D341Med (cell line): ENCODE measurements around the gene HSD17B2.

Experiments used
- DNase-seq: peaks from one replicate; pipeline ENCODE4 v3.0.0; 2012; ENCODE audit warnings: low spot score

Gene HSD17B2

GRCh38 chr16:82019535-82019934, 15.5 kb upstream of the HSD17B2 start:
- DNase-seq = no peak

- DNase-seq = no peak
Observed at GRCh38 chr16:82020051-82020450, 15.0 kb upstream of the HSD17B2 start.

DNA sequence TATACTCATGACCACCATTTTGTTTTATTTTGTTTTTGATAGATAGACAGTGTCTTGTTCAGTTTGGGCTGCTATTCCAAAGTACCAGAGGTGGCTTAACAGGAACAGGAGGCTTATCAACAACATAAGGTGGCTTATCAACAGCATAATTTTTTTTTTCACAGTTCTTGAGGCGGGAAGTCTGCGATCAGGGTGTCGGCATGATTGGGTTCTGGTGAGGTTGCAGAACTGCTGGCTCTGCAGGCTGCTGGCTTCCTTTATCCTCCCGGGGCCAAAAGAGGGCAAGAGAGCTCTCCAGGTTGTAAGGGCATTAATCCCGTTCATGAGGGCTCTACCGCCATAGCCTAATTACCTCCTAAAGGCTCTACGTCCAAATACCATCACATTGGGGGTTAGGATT, 11.8 kb upstream of the HSD17B2 start:
- DNase-seq = no peak

DNA sequence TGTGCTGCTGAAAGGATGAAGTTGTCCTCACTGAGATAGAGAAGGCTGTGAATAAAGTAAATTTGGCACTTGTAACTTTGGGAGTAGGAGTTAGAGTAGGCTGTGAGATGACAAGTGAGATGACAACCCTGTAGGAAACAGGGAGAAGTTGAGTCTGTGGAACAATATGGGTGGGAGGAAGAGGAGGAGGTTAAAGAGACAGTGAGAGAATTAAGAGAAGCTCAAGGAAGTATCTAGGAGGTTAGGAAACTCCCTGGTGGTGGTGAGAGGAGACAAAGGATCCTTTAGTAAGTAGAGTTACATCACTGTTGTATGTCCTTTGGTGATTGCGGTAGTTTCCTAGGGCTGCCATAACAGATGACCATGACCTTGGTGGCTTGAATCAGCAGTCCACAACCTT, 10.7 kb upstream of the HSD17B2 start:
- no peak for DNase-seq

- no peak for DNase-seq
Observed at GRCh38 chr16:82024883-82025282, 10.2 kb upstream of the HSD17B2 start.

GRCh38 chr16:82027629-82028064, 7.4 kb upstream of the HSD17B2 start:
- no peak for DNase-seq

DNA sequence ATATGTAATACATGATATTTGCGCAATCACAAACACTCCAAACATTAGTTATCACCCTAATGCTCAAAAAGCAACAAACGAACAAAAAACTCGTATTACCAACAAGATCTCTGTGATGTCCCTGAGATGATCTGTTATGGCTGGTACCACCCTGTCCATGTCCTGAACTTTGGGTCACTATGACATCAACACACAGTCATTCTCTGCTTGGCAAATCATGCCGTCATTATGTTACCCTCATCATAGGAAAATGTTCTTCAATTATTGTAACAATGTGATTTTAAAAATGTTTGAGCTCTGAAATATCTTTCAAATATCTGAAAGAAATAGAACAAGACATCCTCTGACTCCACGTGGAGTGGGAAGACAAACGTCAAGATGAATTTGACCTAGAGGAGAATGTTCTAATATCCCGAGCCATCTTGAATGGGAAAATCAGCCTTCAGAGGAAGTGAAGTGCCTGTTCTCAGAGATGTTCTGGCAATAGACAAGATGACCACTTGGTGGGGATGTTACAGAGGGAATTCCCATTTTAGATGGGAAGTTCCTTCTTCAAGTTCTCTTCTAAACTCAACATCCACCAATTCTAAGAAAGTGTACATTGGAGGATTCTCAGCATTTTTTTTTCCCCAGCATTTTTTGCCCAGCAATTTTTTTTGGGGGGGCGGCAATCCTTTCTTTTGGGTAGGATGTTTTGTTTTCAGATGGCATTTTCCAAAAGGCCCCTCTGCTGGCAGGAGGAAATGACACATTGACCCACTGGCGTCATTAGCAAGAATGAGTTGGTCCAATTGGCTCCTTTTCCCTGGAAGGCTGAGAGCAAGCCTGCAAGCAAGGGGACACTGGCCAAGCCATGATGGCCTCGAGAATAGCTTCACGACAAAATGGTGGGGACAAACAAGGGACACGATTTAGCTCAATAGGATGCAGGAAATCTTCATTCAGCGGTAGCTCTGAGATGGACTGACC, 3.7 kb upstream of the HSD17B2 start:
- peak; percentile 56 for DNase-seq

- DNase-seq = no peak
Observed at GRCh38 chr16:82033006-82033405, 2.0 kb upstream of the HSD17B2 start.

DNA sequence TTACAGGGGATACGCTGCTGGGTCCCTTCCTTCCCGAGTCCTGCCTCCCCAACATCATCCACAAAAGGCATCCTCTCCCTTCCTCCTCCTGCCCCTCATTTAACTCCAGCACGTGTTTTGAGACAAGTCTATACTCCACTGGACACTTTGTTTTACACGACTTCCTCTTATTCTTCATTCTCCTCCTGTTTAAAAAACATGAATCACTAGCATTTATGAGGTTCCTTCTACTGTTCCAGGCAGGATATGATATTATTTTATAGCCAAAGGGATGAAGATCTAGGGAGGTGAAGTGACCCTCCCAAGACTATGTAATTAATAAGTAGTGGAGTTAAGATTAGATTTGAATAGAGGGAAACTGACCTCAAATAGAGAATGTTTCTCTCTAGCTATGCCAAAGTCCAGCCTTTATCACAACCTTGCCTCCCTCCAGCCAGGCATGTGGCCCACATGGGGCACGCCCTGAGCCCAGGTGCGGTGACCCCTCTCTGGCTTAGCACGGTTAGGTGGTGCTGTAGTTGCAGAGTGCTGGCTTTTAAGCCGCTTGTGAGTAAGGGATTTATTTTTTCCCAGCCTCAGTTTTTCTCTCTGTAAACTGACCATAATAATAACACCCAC, 1.3 kb upstream of the HSD17B2 start:
- no peak for DNase-seq

GRCh38 chr16:82037251-82037650, 2.2 kb downstream of the HSD17B2 start:
- DNase-seq = no peak

GRCh38 chr16:82037666-82038065, 2.6 kb downstream of the HSD17B2 start:
- no peak for DNase-seq

GRCh38 chr16:82040296-82040695, 5.2 kb downstream of the HSD17B2 start:
- DNase-seq = no peak

DNA sequence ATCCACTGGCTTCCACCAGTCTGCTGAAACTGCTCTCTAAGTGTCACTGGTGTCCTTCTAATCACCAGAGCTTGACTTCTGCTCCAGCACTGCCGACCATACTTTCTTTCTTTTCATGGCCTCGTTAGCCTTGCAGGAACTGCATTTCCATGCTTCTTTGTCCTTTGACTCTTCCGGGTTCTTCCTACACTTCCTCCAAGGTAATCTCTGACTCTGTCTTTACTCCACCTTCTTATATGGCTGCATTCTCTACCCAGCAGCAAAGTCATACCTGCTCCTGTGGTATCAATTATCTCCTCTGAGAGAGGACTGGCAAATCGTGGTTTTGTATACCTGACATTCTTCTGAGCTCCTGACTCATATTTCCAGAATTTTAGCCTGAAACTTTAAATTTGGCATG, 6.5 kb downstream of the HSD17B2 start:
- DNase-seq = no peak

DNA sequence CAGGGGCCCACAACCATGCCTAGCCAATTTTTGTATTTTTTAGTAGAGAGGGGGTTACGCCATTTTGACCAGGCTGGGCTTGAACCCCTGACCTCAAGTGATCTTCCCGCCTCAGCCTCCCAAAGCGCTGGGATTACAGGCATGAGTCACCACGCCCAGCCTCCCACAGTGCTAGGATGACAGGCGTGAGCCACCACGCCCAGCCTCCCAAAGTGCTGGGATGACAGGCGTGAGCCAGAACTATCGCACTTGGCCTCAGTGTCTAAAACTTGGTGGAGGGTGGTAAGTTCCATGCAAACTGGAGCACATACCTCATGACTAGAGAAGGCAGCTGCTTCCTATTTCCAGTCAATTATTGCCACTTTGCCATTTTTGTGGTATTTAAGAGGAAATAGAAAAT, 7.1 kb downstream of the HSD17B2 start:
- no peak for DNase-seq

- DNase-seq = no peak
Observed at GRCh38 chr16:82042846-82043245, 7.8 kb downstream of the HSD17B2 start.

DNA sequence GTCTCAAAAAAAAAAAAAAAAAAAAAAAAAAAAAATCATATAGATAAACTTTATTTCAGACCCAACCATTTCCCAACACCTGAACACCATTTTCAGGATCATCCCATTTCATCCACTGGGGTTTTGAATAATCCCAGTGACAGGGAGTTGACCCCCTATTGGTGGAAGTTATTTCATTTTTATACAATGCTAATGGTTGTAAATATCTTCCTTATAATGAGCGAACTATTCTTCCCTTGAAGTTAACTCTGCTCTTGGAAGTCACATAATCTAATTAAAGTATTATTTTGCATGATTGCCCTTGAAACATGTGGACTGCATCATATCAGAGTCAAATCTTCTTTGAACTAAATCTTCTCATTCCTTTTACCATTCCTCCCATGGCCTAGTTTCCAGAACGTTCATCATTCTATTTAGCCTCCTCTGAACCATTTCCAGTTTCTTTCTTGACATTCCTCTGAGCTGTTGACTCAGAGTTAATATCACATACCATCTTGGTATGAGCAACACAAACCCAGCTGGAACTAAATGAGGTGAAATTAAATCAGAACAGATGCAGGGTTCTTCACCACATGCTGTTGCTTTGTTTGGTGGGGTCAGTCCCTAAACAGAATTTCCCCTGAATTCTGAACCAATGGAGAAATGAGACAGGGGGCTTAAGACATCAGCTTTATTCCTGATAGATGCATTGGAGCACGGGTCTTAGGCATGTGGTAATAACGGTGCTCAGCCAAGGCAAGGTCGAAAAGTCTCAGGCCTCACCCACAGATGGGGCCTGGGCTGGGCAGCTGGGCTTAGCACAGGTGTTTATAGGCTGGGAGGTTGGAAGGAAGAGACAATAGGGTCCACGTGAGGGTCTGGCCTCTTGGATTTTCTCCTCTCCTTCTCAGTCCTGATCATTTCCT, 8.9 kb downstream of the HSD17B2 start:
- DNase-seq = no peak

GRCh38 chr16:82044585-82044911, 9.5 kb downstream of the HSD17B2 start:
- no peak for DNase-seq

GRCh38 chr16:82045465-82045864, 10.4 kb downstream of the HSD17B2 start:
- no peak for DNase-seq

- DNase-seq = no peak
Observed at GRCh38 chr16:82046541-82046940, 11.5 kb downstream of the HSD17B2 start.

DNA sequence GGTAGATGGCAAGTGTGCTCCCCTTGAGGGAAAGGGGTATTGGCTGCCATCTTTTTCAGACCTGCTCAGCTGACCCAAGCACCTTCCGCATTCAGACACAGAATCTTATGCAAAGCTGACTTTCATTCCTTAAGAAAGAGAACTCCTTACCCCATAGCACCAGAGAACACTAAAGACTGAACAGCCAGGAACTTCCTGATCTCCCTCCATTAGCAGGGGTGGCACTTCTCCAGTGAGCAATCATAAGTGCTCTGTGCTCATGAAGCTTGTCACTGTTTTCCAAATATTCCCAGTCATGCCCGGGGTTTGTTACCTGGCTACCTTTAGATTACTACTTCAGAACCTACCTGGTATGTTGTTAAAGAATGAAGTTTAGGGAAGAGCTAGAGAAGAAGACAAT, 11.9 kb downstream of the HSD17B2 start:
- no peak for DNase-seq

DNA sequence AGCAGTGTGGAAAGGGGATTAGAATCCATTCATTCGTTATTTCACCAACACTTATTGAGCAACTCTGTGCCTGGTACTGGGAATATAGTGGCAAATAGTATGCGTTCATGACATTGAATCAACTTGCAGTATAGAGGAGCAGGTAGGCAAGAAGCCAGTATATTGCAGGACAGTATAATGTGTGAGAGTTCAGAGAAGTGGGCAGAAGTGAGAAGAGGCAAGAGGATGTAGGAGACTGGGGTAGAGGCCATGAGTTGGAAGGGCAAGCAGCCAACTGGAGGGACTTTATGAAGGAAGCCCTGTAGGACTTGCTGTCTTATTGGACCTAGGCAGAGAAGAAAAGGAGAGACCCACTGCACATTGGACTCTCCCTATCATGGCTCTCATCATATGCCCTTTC, 12.3 kb downstream of the HSD17B2 start:
- no peak for DNase-seq

GRCh38 chr16:82047787-82048186, 12.7 kb downstream of the HSD17B2 start:
- DNase-seq = no peak

DNA sequence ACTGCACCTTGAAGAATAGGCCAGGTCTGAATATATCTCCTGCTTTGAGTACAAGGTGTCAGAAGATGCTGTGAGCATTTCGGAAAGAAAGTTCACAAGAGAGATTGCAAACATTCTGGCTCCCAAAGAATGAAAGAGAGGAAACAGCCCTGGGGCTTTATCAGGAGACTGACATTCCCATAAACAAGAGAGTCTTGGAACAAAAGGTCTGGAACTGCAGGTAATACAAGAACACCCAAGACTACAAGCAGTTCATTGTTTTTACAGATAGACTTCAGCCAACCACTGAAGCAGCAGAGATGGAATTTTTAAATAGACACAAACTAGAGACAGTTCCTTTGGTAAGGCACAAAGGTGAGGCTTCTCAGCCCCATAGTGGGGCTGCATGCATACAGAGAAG, 14.4 kb downstream of the HSD17B2 start:
- no peak for DNase-seq
